ENCODE measurements around the gene ARMCX1.

- TF ChIP-seq EZH2 (IDR thresholded peaks at IDR 0.05; ENCODE audit: insufficient read depth, poor library complexity, severe bottlenecking) (no peak), EZH2phosphoT487 (IDR thresholded peaks at IDR 0.05; ENCODE audit: insufficient read depth, low read depth) (no peak)
Measured at GRCh38 chrX:101551380-101551767, 1.0 kb downstream of the ARMCX1 start.

Data from GM23248 (cell line).